Stimulated activated CD4-positive, alpha-beta T cell treated with anti-CD3 and anti-CD28 coated beads, Interleukin-4, amount 100 ng/mL, for 48 hours (primary cell): ENCODE data around the gene FBXL3.
A peak's percentile ranks its signal among the peaks of the same experiment; 100 is the strongest.
"Not testable (repeated sequence)": the region's sequence is repeated elsewhere in the genome, so short reads cannot be mapped to it uniquely, and the experiment has no call there.

Experiments used
- DNase-seq, 2 donors: peaks; one replicate each; pipeline ENCODE4 v3.0.0-alpha.2; 2020; ENCODE audit warnings: low read depth in 2 of 2

The FBXL3 gene

GRCh38 chr13:76983676-76984075 lies 43.3 kb downstream of the FBXL3 start:
- no peak for DNase-seq

GRCh38 chr13:76982061-76982460 lies 44.9 kb downstream of the FBXL3 start:
- DNase-seq, result no peak

- peak; percentile 81 to 89 for DNase-seq
Observed at GRCh38 chr13:76980075-76980718, 46.8 kb downstream of the FBXL3 start.

GRCh38 chr13:76976929-76977328 lies 50.0 kb downstream of the FBXL3 start:
- DNase-seq, result no peak

- no peak for DNase-seq
Observed at GRCh38 chr13:76976490-76976889, 50.5 kb downstream of the FBXL3 start.

GRCh38 chr13:76975863-76976262 lies 51.1 kb downstream of the FBXL3 start:
- no peak for DNase-seq

GRCh38 chr13:76974618-76974975 lies 52.4 kb downstream of the FBXL3 start:
- DNase-seq, result no peak

GRCh38 chr13:76973920-76974617 lies 52.9 kb downstream of the FBXL3 start:
- DNase-seq, result no peak

- no peak for DNase-seq
Observed at GRCh38 chr13:76971851-76972829, 54.8 kb downstream of the FBXL3 start.

GRCh38 chr13:76971215-76971614 lies 55.7 kb downstream of the FBXL3 start:
- DNase-seq, result no peak

GRCh38 chr13:76969488-76970365 lies 57.2 kb downstream of the FBXL3 start:
- DNase-seq, result no peak

- no peak for DNase-seq
Observed at GRCh38 chr13:76968041-76968440, 58.9 kb downstream of the FBXL3 start.

- DNase-seq, result no peak
Observed at GRCh38 chr13:76967031-76967430, 59.9 kb downstream of the FBXL3 start.

- DNase-seq, result no peak
Observed at GRCh38 chr13:76965759-76966421, 61.1 kb downstream of the FBXL3 start.

- not testable (repeated sequence) for DNase-seq
Observed at GRCh38 chr13:76959734-76960133, 67.2 kb downstream of the FBXL3 start.

- DNase-seq, result no peak
Observed at GRCh38 chr13:76958841-76959432, 68.0 kb downstream of the FBXL3 start.

- no peak for DNase-seq
Observed at GRCh38 chr13:76955661-76956060, 71.3 kb downstream of the FBXL3 start.
